SK-MEL-5 (cell line): ENCODE data around the gene THSD4. TPM values are rescaled to one million over a fixed set of nuclear protein-coding genes. Genes with fewer than 3 reads are reported as not detected.
"Not testable (repeated sequence)": the region's sequence is repeated elsewhere in the genome, so short reads cannot be mapped to it uniquely, and the experiment has no call there.

ENCODE experiments used
- DNase-seq: peaks from one replicate; pipeline ENCODE4 v3.0.0-alpha.2; 2016; ENCODE audit warnings: low read depth, low spot score
- in situ Hi-C: cut with HindIII; loops from 2 replicates; pipeline ENCODE4 v1.10.0; 2016; ENCODE audit warnings: low sequenced_read_pairs, high pct_unique_total_duplicates, low pct_unique_long_range_greater_than_20kb
- total RNA-seq: library from RNA; depleted of rRNA; stranded (reverse); fragments of >200 nt; shearing (Covaris generic); gene quantifications from 2 replicates; pipeline ENCODE4 v1.2.3, GENCODE V29; 2014

The THSD4 gene
- total RNA-seq, 1 experiment from 2014 or later, result 0.50 TPM

DNA sequence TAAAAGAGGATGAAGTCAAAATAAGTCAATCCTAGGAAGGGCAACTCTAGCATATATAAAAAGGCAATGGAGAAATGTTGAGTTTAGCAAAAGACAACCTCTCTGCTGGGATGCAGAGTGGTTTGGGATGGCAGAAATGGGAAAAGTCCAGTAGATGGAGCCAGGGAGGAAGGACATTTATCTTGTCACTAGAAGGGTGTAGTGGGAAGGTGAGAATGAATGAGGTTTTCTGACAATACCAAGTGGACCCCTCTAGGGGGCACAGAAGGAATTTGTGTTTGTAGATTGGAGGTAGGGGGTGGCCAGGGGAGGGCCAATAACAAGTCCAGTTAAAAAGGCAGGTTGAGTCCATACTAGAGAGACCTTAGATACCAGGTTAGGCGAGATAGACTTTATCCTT is 80.0 kb downstream of the THSD4 start:
- peak; percentile 31 for DNase-seq
- in situ Hi-C loops, result no loop called here

DNA sequence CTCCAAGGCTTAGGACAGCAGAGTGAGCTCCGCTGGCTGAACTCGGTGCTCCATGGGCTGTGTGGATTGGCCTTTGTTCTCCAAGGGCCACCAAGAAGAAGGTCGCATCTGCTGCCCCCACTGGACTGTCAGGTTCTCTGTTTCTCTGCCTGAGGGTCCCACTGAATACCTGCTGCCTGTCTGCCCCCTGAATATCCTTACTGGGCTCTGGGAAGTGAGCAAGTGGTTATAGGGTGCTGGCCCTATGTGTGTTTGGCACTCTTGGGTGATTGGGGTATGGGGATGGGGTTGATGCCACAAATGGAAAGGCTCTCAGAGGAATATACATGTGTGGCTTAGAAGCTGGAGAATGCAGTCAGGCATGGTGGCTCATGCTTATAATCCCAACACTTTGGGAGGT is 82.3 kb downstream of the THSD4 start:
- in situ Hi-C loops, result no loop called here
- DNase-seq, result no peak

- in situ Hi-C loops, result no loop called here
Observed at GRCh38 chr15:71198846-71199245, 83.6 kb downstream of the THSD4 start.

GRCh38 chr15:71199384-71200351 is 84.4 kb downstream of the THSD4 start:
- in situ Hi-C loops, result no loop called here
- no peak for DNase-seq

More at GRCh38 chr15:71198846-71199245, 83.6 kb downstream of the THSD4 start:
- DNase-seq, result no peak

DNA sequence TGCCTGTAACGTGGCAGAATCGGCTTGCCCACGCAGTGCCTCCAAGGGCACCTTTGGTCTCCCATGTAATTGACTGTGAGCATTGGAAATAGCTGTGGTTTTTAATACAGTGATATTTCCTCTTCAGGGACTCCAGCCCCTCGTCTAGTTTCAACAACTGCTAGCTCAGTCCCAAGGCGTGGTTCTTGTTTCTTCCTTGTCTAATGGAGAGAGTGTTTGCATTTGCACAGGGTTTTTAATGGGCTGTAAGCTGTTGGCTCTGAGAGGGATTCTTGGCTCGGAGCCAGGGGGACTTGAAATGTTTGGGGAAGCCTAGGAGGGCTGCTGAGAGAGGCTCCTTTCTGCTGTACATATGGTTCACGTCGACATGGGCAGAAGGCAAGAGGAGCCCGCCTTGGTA is 86.2 kb downstream of the THSD4 start:
- in situ Hi-C loops, result no loop called here
- no peak for DNase-seq

DNA sequence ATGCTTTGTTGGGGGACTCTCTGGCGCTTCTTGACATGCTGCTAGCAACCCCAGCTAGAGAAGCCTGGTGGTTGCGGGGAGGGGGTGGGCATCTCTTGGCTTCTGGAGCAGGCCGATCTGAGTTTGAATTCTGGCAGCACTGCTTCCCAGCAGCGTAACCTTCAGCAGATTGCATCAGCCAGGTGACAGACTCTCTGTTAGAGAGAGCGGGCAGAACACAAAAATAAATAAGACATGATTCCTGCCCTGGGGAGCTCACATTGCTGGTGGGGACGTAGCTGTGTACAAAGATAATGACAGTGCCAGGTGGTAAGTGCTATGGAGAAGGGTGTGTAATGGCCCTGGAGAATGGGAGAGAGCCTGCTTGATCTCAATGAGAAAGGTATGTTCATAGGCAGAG is 87.4 kb downstream of the THSD4 start:
- in situ Hi-C loops, result no loop called here
- no peak for DNase-seq

- in situ Hi-C loops, result no loop called here
- DNase-seq, result no peak
Observed at GRCh38 chr15:71203586-71204474, 88.6 kb downstream of the THSD4 start.

DNA sequence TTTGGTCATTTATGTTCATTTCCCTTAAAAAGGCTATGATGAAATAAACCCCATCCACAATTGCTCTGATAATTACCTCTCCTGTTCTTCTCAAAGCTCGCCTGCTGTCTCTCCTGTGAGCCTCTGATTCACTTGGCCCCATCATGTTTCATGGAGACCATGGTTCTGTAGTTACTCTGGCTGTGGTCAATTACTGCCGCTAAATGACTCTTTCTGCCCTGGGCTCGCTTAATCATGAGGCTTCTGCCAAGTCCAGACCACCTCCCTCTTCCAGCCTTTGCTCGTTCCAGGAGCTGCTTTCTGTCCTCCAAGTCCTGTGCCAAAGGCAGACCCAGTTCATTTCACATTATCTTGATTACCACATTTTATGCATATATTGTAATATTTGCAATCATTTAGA is 91.9 kb downstream of the THSD4 start:
- in situ Hi-C loops, result no loop called here
- DNase-seq, result no peak

GRCh38 chr15:71212146-71212545 is 96.9 kb downstream of the THSD4 start:
- in situ Hi-C loops, result no loop called here

GRCh38 chr15:71213943-71214342 is 98.7 kb downstream of the THSD4 start:
- in situ Hi-C loops, DNase-seq: not testable (repeated sequence)

More at GRCh38 chr15:71212146-71212545, 96.9 kb downstream of the THSD4 start:
- no peak for DNase-seq

GRCh38 chr15:71215126-71215894 is 100.0 kb downstream of the THSD4 start:
- no peak for DNase-seq
- in situ Hi-C loops, result no loop called here

DNA sequence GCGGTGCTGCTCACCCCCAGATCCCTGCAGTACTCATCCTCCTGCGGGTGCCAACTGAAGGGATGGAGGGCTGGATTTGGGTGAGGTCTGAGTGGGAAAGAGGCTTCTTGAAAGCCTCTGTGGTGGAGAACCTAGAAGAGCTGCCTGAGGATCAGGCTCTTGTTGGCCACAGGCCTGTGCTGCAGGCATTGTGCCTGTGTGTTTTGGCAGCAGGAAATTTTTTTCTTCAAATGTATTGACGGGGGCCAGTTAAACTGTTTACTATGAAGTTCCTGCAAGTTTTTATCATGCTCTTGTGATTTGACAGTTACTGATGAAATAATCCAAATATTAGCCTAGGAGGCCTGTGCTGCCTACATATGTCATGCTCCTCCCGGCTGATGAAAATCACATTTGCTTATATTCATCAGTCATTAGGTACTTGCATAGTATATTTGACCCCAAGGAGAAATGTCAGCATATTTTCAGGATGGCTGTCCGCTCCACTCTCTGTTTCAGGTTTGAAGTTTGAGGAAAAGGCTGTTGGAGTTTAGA is 103.1 kb downstream of the THSD4 start:
- no peak for DNase-seq
- in situ Hi-C loops, result no loop called here

DNA sequence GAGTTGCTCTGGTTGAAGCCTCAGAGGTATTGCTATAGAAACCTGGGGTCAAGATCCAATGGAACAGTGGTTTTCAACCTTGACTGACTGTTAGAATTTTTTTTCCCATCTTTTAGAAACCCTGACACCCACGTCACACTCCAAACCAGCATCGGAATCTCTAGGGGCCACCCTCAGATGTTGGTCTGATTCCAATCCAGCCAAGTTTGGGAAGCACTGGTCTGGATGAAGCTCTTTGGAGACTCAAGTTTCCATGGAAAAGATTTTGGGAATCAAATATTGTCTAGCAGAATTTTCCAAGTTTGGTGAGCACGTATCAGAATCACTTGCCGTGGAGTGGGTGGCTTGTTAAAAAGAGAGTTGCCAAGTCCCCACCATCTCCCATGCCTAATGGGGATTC is 103.8 kb downstream of the THSD4 start:
- DNase-seq, result no peak
- in situ Hi-C loops, result no loop called here

- in situ Hi-C loops, result no loop called here
- DNase-seq, result no peak
Observed at GRCh38 chr15:71219645-71220044, 104.4 kb downstream of the THSD4 start.

GRCh38 chr15:71220828-71221227 is 105.6 kb downstream of the THSD4 start:
- DNase-seq, result no peak
- in situ Hi-C loops, result no loop called here

DNA sequence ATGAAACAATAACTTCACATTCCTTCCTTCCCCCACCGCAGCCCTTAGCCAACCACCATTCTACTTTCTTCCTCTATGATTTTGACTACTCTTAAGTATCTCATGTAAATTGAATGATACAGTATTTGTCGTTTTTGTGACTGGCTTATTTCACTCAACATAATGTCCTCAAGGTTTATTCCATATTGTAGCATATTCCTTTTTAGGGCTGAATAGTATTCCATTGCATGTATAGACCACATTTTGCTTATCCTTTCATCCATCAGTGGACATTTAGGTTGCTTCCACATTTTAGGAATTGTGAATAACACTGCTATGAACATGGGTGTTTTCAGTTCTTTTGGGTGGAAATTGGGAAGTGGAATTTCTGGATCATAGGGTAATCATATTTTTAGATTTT is 106.1 kb downstream of the THSD4 start:
- DNase-seq, result no peak
- in situ Hi-C loops, result no loop called here

- in situ Hi-C loops, result no loop called here
Observed at GRCh38 chr15:71223516-71223915, 108.2 kb downstream of the THSD4 start.

More at GRCh38 chr15:71223516-71223915, 108.2 kb downstream of the THSD4 start:
- DNase-seq, result no peak
